Activated T-helper 1 cell treated with anti-CD3 and anti-CD28 coated beads, Interleukin-2, amount 50 U/mL, for 16 hours (primary cell): ENCODE data around the gene NYNRIN.

Experiments
- DNase-seq, 2 donors: peaks; one replicate each; pipeline ENCODE4 v3.0.0-alpha.2; 2020; ENCODE audit warnings: low read depth in 1 of 2, low spot score in 1 of 2

NYNRIN gene

DNA sequence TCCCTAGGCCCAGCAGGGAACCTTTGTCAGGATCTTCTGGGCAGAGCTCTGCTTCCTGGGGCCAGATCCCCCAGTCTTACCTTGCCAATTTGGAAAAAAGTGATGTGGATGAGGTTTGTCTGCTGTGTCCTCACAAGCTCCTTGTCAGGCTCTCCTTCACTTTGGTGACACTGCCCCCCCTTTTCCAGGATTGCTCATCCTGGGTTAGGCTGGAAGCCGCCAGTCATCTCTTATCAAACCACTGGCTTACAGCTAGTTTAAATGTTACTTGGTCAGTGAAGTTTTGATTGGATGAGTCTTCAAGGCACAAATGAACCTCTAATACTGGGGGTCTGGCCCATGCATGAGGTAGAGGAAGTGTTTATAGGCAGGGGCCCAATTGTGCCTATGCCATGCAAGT, 15.3 kb downstream of the NYNRIN start:
- no peak for DNase-seq

DNA sequence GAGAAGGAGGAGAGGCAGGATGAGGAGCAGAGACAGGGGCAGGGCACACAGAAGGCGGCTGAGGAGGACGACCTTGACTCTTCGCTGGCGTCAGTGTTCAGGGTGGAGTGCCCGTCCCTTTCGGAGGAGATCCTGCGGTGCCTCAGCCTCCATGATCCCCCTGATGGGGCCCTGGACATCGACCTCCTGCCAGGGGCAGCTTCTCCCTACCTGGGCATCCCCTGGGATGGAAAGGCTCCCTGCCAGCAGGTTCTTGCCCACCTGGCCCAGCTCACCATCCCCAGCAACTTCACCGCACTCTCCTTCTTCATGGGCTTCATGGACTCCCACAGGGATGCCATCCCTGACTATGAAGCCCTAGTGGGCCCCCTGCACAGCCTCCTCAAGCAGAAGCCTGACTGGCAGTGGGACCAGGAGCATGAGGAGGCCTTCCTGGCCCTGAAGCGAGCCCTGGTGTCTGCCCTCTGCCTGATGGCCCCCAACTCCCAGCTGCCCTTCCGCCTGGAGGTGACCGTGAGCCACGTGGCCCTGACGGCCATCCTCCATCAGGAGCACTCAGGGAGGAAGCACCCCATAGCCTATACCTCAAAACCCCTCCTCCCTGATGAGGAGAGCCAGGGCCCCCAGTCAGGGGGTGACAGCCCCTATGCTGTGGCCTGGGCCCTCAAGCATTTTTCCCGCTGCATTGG, 16.1 kb downstream of the NYNRIN start:
- no peak for DNase-seq

DNA sequence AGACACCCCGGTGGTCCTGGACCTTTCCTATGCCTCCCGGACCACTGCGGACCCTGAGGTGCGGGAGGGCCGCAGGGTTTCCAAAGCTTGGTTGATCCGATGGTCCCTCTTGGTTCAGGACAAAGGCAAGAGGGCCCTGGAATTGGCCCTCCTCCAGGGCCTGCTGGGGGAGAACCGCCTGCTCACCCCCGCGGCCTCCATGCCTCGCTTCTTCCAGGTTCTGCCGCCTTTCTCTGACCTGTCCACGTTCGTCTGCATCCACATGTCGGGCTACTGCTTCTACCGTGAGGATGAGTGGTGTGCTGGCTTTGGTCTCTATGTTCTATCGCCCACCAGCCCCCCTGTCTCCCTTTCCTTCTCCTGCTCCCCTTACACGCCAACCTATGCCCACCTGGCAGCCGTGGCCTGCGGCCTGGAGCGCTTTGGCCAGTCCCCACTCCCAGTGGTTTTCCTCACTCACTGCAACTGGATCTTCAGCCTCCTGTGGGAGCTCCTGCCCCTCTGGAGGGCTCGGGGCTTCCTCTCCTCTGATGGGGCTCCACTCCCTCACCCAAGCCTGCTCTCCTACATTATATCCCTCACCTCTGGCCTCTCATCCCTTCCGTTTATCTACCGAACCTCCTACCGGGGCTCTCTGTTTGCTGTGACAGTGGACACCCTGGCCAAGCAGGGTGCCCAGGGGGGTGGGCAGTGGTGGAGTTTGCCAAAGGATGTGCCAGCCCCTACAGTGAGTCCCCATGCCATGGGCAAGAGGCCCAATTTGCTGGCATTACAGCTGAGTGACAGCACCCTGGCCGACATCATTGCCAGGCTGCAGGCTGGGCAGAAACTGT, 16.8 kb downstream of the NYNRIN start:
- DNase-seq = no peak

- DNase-seq = no peak
Observed at GRCh38 chr14:24416254-24416931, 17.6 kb downstream of the NYNRIN start.

DNA sequence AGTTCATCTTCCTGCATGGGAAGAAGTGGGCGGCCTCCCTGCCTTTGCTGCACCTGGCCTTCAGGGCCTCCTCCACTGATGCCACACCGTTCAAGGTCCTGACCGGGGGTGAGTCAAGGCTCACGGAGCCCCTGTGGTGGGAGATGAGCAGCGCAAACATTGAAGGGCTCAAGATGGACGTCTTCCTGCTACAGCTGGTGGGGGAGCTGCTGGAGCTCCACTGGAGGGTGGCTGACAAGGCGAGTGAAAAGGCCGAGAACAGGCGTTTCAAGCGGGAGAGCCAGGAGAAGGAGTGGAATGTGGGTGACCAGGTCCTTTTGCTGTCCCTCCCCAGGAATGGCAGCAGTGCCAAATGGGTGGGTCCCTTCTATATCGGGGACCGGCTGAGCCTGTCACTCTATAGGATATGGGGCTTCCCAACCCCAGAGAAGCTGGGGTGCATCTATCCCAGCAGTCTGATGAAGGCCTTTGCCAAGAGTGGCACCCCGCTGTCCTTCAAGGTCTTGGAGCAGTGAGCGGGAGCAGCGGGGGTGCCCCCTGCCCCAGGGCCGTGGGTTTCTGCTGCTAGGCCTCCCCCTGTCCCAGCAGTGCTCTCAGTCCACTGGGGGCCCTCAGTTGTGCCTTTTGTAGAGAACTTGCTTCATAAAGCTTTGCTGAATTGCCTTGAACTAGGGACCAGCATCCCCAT, 18.3 kb downstream of the NYNRIN start:
- no peak for DNase-seq

DNA sequence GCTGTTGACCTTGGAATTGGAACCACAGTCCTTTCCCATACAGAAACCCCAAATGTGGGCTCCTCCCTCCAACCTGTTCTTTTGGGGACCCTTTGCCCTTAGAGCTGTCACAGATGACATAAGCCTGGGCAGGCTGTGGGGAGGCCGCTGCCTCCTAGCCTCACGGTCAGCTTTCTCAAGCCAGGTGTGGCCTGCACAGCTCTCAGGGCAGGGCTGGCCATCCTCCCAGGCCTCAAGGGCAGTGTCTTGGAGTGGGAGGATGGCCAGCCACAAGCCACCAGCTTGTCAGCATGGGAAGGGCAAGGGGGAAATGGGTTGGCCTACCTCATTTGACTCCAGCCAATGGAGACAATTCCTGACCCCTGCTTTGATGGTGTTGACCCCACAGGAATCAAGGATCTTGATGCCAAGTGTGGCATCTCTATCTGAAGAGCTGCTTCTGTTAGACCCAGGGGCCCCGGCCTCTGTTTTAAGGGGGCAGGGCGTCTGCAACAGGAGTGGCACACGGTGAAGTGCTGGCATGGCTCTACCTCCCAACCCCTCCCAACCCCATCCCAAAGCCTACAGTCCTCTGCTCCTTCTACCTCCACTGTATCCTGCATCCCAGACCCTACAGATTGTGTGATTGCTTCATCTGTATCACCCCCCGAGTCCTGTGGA, 19.2 kb downstream of the NYNRIN start:
- no peak for DNase-seq

DNA sequence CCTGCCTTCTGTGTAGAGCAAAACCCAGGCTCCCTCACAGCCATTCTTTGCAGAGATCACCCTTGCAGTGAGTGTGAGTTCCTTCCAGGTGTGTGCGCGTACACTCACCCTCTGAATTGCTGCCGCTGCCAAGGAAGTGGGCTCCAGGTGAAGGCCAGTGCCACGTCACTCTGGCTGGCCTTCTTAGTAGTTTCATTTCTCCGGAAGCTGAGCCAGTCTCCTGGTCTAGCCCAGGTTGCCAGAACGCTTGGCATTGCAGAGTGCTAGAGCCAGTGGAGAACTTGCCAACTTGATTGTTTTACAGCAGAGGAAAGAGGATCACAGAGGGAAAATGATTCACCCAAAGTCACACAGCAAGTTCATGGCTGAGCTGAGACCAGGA, 19.7 kb downstream of the NYNRIN start:
- no peak for DNase-seq

- DNase-seq = no peak
Observed at GRCh38 chr14:24422261-24422660, 23.5 kb downstream of the NYNRIN start.

DNA sequence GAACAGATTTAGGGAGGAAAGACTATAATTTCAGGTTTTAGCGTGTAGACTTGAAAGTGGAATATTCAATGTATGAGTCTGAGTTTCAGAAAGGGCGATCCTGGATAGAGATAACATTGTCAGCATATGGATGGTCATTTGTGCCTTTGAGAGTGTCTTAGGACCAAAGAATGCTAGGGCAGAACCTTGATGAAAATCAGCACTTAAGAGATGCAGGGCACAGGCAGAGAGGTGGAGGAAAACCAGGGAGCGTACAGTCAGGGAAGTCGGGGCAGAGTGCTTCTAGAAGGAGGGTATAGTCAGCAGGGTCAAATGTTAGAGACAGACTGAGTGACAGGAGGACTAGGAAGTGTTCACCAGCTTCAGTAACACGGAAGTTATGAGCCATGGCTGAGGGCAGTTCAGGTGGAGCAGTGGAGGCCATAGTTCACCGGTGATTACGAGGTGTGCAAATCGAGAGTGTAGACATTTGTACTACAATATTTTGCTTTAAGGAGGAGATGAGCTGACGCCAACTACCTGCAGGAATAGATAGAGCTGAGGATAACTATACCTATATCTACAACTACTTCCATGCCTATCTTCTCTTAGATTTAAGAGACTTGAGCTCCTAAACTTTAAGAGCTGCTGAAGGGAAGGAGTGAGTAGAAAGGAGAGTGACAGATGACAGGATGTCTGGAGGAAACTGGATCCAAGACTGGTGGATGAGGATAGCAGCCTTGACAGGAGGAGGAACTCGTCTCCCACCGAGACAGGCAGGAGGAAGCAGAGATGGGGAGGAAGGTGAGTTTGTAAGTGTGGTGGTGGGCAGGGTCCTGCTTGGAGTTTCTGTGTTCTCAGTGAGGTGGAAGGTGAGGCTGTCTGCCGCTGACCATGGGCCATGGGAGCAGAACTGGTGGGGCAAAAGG, 24.1 kb downstream of the NYNRIN start:
- DNase-seq = no peak

DNA sequence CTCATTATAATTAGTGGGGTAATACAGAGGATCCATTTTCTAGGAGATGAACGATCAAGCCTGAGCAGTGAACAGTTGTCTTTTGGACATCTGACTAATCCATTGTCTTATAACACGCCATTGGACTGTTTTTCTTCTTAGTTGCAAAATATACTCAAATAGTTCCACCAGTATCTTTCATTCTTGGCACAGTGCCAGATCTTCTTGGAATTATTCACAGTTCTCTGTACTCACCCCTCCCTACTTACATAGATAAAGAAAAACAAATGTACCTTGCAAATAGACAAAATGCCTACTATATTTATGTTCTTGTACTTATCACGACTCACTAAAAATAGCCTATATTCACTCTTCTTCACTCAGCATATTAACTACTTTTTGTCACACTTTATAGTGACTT, 26.9 kb downstream of the NYNRIN start:
- no peak for DNase-seq

DNA sequence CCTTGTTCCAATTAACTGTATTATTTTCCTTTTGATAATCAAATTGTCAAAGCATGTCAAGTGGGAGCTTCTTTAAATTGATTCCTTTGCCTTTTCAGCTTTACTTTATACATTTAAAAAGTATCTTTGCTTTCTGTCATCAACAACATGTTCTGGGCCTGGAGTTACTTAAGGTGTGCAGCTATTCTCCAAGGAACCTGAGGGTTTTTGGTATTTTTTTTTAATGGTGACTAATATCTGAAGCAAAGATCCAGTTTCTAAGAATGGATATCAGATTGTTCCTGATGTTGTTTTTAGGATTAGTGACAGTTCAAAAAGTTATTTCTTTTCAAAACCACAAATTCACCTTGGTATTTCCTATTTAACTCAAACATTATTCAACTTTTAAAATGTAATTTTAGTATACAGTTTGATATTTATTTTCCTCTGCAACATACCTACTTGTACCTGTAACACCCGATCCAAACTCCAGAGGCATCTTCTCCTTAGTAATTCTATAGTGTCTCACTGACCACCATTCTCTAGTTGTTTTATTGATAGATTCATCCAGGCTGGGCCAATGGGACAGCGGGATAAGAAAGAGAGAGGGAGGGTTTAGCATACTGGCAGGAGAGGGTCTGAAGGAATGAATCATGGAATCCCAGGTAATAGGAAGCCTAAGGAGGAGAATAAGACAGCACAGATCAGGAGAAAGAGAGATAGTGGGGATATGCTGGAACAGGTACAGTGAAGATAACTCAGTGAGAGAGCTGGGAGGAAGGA, 27.5 kb downstream of the NYNRIN start:
- DNase-seq = no peak

DNA sequence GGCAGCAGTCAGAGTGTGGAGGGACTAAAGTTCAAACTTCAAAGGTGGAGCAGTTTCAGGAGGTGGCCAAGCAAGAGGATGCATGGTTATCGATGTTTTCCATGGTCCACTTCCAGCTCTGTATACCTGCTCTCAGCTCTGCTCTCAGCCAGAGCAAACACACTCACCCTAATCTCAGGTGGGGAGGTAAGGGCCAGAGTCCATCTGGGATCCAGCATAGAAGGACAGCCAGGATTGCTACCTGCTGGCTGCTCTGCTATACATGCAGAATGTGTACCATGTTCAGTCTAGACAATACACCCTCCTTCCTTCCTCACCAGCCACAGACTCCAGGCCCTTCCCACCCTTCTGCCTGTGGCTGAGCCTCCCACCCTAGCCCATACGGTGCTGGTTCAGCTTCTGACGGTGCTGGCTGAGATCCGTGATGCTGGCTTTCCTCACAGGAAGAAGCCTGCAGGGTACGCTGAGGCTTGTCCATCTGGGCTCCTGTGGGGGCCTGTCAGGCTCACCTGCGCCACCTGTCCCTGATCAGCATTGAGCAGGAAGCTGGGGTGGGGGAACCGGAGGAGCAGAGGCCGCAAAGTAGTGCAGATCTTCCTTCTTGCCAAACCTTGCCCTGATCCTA, 28.2 kb downstream of the NYNRIN start:
- no peak for DNase-seq

GRCh38 chr14:24427537-24428508, 29.0 kb downstream of the NYNRIN start:
- no peak for DNase-seq

DNA sequence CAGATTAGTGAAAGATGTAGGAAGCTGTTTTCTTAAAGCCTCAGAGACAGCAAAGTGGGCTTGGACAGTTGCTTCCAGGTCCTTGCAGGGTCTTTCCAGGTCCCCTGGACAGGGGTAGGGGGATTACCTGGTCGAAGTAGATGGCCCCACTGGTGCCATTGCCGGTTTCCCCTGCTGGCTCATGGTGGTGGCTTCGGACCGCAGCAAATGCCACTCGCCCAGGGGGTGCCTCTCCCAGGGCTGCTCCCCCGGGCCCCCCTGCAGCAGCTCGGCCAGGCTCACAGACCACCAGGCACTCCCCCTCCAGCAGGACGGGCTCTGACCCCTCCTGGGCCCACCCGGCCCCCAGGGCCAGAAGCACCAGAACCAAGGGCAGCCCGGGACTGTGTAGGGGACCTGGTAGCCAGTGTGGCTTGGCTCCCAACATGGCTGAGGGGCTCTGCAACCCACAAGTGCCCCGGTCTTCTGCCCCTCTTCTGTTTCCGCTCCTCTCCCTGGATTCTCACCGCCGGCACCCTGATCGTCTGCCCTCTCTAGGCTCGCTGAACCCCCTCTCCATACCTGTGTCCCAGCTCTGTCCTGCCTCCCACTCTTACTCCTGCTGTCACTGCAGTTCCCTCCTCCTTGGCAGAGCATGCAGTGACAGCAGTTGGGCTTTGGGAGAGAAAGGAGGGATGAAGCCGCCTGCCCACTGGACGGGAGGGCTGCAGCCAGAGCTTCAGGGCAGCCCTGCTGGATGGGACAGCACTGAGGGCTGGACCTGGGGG, 30.0 kb downstream of the NYNRIN start:
- DNase-seq = no peak

GRCh38 chr14:24429395-24430142, 30.8 kb downstream of the NYNRIN start, which contains the start of the genes CBLN3 and KHNYN:
Gene CBLN3 (minus strand): TSS chr14:24429668. CDS start chr14:24429054, 614 bp downstream.
Gene KHNYN (plus strand): TSS chr14:24429954. CDS start chr14:24430731, 777 bp downstream.
- DNase-seq = peak; percentile 77 to 82

DNA sequence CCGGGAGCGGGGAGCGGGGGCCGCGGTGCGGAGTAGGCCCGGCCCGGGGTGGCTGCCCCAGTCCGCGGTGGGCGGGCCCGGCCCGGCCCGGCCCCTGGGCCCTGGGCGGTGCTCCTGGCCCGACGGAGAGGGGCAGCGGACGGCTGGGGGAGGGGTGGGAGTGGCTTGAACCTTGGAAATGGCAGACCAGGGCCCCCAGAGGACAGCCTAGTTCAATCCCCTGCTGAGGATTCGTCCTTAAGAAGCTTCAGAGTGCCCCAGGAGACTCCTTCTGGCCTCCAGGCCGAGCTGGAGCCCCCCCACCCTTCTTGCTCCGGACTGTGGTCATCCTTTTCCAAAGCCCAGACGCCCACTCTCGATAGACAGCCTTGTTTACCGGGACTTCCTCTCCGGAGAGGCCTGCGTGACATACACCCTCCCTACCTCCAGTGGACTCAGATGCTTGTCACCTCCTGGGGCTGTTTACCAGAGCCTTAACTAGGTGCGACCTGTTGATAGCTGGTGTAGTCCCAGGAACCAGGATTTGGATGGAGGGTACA, 31.4 kb downstream of the NYNRIN start:
- no peak for DNase-seq
